Left renal cortex interstitium (tissue), 4 donors: ENCODE measurements around the gene CUL3. TPM values are rescaled to one million over a fixed set of nuclear protein-coding genes. Genes with fewer than 3 reads are reported as not detected.
"Not testable (repeated sequence)": the region's sequence is repeated elsewhere in the genome, so short reads cannot be mapped to it uniquely, and the experiment has no call there.

Source experiments
- DNase-seq, 4 donors: peaks; one replicate each; pipeline ENCODE4 v3.0.0-alpha.2; 2013; ENCODE audit warnings: low read depth in 4 of 4, low spot score in 2 of 4, missing footprints in 1 of 4
- polyA plus RNA-seq, 4 donors: library from polyadenylated mRNA; unstranded; fragments of 120-200 nt; gene quantifications; one replicate each; pipeline ENCODE4 v1.2.1, GENCODE V29; 2013; ENCODE audit not compliant: insufficient read length in 4 of 4

The CUL3 gene
- polyA plus RNA-seq, 4 donors: 100 to 138 (median 115) TPM

GRCh38 chr2:224584111-224584784, 915 bp downstream of the CUL3 start:
- DNase-seq: peak in 1 of 4 donors; percentile 24

GRCh38 chr2:224583033-224583432, 2.1 kb downstream of the CUL3 start:
- not testable (repeated sequence) for DNase-seq

DNA sequence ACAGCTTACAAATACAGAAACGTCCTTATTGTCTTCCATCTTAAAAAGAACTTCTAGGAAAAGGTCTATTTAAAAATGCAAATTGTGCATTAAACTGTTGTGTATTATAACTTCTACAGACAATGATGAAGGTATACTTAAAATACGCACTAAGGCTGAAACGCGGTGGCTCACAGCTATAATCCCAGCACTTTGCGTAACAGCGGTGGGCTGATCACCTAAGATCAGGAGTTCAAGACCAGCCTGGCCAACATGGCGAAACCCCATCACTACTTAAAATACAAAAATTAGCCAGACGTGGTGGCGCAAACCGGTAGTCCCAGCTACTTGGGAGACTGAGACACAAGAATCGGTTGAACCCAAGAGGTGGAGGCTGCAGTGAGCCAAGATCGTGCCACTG, 4.9 kb downstream of the CUL3 start:
- DNase-seq: no peak

GRCh38 chr2:224579411-224579810, 5.8 kb downstream of the CUL3 start:
- no peak for DNase-seq

DNA sequence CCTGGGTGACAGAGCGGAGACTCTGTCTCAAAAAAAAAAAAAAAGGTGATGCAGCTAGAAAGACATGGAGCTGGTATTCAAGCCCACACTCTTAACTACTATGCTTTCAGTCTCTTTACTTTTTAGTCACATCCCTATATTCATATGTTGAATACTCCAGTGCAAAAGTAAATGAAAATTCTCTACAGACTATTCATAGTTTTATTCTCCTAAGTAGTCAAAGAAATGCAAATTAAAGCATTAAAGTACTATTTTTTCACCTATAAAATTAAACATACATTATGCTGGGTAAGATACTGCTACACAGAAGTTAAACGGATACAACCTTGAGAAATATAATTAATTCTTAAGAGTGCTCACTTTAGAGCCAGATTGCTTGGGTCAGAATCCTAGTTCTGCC, 7.6 kb downstream of the CUL3 start:
- no peak for DNase-seq

DNA sequence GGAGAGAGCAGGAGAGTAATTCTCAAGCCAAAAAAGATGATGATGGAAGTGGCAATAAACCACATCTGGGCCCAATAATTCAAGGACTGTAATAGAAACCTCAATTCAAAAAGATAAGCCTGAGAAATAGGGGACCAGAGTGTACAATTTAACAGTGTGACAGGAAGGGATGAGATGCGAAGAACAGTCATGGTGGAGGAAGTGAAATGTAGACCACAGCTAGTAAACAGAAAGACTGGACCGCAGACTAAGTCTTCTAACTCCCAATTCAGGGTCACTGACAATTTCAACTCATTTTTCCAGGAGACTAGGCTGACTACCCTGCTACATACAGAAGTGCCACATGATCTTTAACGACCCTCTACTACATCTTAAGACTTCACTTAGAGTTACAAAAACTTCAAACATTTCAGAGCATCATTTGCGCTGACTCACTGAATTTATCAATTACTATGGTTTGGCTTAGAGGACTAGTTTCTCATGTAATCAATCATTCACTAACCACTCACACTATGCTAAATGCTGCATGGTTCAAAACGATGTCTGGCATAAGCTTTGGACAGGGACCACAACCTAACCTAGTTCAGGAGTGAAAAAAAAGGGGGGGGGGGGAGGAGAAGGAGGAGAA, 9.0 kb downstream of the CUL3 start:
- no peak for DNase-seq

- no peak for DNase-seq
Observed at GRCh38 chr2:224574423-224575084, 10.6 kb downstream of the CUL3 start.

DNA sequence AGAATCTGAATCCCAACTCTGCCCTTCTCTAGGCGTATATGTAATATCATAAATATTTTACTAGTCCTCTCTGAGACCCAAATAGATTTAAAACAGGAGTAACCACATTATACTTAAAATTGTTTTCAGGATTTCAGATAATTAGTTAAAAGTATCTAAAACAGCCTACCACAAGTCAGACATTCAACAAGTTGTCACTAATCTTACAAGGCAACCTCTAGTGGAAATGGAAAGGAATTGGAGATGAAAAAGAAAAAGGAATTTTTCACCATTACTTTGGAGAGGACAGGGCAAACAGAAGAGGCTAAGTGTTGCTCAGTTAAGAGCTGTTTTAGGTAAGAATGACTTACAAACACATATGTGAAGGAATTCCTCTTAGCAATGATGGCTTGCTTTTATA, 11.4 kb downstream of the CUL3 start:
- DNase-seq: no peak

DNA sequence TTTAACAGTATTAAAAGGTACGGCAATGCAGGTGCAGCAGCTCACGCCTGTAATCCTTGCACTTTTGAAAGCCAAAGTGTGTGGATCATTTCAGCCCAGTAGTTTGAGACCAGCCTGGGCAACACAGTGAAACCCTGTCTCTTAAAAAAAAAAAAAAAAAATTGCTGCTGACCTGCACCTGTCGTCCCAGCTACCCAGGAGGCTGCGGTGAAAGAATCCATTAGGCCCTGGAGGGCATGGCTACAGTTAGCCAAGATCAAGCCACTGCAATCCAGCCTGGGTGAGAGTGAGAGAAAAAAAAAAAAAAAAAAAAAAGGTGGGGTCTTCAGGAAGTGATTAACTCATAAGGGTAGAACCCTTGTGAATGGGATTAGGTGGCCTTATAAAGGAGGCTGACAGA, 12.8 kb downstream of the CUL3 start:
- DNase-seq: no peak

- DNase-seq: no peak
Observed at GRCh38 chr2:224570328-224570993, 14.7 kb downstream of the CUL3 start.

DNA sequence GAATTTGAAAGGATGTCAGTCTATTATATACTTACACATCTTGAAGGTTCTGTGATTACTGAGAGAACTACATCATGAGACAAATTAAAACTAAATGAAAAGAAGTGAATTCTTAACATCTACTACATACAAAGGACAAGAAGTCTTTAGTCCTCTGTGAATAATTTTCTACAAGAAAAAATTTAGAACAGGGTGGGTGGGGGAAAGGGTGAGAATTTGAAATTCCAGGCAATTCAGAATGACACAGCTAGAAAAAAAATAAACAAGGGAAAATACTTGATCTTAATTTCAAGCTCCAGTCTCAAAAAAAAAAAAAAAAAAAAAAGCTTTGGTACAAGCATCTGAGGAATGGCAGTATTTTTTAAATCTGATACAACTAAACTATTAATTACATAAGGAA, 15.5 kb downstream of the CUL3 start:
- no peak for DNase-seq

- DNase-seq: no peak
Observed at GRCh38 chr2:224565452-224566035, 19.6 kb downstream of the CUL3 start.

GRCh38 chr2:224563537-224563936, 21.6 kb downstream of the CUL3 start:
- DNase-seq: no peak

DNA sequence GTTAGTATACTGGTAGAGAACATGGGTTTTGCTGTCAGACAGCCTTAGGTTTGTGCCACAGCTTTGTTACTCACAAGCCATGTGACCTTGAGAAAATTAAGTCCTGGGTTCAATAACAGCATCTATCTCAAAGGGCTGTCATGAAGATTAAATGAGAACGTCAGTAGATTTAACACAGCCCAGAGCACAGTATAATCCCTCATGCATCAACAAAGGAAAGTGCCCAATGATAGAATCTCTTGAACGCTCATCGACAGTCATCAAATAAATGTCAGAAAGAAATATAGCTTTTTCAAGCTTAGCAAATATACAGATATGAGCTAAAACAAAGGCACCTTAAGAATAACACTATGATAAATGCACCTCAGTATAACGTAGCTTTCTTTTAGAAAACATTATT, 22.3 kb downstream of the CUL3 start:
- no peak for DNase-seq

DNA sequence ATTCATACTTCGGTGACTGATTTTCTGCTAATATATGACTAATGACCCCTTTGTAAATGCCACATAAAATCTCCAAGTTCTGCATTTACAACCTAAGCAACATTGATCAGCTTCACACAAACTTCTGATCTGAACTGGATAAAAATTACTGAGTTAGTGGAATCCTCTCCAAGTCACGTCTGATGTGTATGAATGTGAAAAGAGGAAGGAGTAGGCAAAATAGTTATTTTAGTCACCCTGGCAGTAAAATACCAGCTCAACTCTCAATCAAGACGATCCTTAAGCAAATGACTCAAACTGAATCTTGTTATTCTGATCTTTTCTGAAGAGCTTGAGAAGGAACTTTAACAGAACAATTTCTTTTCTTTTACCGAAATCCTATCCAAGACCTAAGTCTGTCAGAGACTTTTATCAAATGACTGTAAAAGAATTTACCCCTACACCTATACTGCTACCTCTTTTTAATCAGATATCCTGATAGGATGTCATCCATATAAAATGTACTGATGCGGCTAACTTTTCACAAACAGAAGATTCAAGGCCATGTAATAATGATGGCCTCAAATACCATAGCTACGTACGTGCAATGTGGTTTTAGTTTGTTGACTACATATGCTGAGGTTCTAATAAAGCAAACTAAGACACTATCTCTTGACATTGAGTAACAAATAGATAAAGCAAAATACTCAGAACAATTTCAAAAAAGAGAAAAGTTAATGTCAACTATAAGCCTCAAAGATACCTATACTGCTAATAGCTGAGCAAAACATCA, 23.7 kb downstream of the CUL3 start:
- no peak for DNase-seq

- no peak for DNase-seq
Observed at GRCh38 chr2:224560549-224560948, 24.6 kb downstream of the CUL3 start.

DNA sequence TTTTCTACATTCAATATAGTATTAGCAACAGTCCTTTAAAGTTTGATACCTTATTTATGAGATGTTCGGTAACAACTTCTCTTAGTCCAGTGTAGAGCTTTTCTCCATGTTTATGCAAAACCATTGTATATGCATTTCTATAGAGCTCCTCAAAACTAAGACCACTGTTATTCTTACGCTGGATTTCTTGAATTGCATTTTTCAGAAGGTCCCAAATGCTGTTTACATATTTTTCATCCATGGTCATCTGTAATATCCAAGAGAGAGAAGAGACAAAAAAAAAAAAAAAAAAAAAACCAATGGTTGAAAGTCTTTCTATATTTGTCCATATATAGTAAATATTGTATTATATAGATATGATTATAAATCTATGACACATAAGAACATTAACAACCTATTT, 27.6 kb downstream of the CUL3 start:
- DNase-seq: no peak

DNA sequence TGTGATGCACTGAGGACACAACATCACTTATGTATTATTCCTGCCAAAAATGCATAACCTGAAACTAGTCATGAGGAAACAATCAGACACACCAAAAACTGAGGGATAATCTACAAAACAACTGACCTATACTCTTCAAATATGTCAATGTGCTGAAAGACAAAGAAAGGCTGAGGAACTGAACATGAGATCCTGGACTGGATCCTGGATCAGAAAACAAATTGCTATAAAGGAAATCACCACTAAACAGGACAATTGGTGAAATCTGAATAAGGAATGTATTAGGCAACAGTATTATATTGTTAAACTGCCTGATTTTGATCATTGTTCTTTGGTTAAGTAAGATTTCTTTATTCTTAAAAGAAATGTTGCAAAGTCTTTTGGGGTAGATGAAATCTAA, 28.8 kb downstream of the CUL3 start:
- no peak for DNase-seq

DNA sequence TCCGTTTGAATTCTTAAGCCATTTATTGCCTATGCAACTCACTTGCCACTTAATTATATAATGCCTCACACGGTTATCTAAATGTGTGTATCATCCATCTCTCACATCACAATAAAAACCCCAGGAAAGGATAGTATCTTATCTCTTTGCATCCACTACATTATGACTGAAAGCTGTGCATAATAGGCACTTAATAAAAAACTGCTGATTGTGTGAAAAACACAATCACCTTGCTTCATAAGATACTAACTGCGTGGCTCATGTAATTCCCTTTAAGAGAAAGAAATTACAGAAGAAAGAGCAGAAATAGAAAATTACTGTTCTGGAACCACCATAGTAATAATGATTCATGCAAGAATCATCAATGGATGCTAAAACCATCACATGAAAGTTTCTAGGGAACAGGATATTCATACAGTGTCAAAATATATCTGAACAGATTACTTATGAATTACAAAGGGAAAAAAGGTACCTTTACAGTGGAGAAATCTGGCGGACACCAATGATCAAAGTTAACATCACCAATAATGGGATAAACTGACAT, 29.3 kb downstream of the CUL3 start:
- no peak for DNase-seq

GRCh38 chr2:224552771-224553170, 32.4 kb downstream of the CUL3 start:
- DNase-seq: no peak
